ENCODE results near the gene CC2D2B. TPM values are rescaled to one million over a fixed set of nuclear protein-coding genes. Genes with fewer than 3 reads are reported as not detected.
A peak's percentile ranks its signal among the peaks of the same experiment; 100 is the strongest.

CC2D2B gene, protein sequence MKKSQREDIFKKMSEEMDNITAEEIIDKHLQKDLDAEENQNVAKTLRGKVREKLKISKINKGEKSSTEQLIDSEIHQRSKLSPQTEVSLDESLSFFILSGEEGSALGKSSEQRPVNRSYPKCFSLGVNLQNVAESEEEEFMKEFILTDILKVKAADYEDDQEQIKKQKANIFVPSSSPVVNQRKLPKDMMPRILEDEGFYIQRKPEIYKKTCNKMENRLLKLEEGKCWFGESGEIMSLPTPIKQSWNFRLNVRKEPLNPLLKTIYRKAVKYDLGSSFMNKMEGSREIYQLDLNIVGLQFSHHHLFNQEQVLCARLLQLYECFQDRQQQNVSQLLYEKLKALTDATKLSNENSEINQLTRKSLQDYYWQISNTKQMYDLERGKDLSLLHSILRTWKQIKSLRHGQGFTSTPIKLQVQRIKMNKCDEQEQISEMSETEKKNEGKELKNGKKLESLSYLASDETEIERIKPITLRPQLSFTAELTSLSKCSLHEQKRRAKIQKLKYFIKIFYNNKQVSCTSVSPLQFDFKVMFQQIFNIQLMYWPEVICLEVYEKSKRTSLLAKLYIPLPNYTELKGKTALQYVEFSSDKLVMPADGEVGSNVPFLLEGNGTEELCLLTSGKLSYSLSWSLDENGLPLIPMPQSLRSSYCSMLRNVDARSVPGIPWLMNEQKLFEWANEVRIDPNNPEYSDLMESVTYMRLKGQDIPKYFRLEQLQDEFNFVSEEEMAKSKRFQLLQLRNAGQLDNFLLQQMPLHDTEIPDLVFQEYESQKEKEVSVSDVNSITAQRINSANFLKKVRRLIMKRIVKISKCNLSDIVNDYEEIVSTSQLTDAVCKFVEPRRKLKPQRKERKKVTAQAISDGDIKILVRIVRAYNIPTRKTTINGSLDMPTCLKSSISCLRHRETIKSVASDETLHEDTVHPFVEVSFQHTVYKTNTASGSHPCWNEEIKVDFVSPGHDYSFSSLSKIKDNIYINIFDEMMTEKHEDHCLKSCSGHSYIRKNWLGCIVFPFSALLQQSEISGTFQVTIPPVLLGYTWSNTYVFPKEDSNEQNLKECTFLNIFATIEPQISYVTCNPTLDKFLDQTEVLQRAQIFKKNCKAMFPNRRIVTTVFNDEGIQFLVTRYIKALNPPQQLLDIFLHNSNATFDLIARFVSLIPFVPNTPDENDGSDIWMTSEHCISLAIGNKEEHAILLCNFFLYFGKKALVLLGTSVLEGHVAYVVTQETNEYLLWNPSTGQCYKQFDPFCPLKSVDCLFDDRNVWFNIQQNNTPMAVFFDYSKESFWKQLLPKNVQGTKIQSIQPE (N-terminal part only)
- total RNA-seq (2022) (not detected in 2 replicates), Bru-seq, nascent RNA (percentile 11 among the genes with signal in this experiment), BruChase-seq, experiment 1, labeled RNA remaining after a 6-hour chase (percentile 8 among the genes with signal in this experiment), BruChase-seq, experiment 2, labeled RNA remaining after a 2-hour chase (percentile 14 among the genes with signal in this experiment)
- long read RNA-seq, partial matches to known transcripts = 2 of 3 reads
- long read RNA-seq, other reads (novel, unspliced or antisense) = 1 of 3 reads

DNA sequence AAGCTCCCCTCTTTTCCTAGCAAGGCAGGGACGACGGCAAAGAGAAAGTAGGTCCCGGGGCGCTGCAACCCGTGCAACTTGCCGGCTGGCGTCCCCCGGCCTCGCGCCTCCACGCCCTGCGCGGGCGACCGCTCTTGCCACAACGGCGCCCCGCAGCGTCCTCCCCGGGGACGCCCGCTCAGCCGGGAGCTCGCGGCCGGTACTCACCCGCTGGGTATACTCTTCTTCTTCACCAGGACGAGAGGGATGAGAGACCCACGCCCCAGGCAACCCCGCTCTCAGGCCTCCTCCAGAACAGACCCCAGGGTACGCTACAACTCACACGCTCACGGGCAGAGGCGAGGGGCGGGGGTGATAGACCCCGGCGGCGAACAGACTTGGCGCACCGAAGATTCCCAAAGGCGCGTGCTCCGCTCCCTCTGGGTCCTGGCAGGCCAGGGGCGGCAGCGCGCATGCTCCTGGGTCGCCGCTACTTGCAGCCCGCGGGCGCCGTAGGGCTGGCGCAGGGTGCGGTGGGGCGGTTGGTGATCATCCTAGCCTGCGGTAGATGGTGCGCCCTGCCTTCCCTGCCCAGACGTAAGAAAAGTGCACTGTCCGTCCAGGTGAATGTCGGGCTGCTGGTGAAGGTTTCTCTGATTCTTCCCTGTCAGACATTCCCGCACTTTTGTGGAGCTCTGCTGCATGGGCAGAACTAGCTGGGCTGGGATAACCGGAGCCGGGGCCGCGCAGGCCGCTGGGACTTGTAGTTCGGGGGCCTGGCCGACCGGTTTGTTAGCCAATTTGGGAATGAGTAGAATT lies at the start of gene CC2D2B:
Gene CC2D2B (plus strand): TSS at position 520 of the 798 bp plus-strand sequence. CDS start 3,349 bp downstream, outside the sequence.
- peak within 1 kb of the TSS; percentile 59 for H3K27ac Mint-ChIP-seq (ENCODE audit: low read depth, unreplicated experiment)
- intact Hi-C loops (cut with micrococcal nuclease) = loop anchor here (1.0 kb wide), 1 partner anchor 213 kb away; no protein-coding TSS in a partner anchor
- H3K4me1 Mint-ChIP-seq (ENCODE audit: insufficient read depth, unreplicated experiment) = peaks cover 17% of the 10 kb centered on the region
- no TSS peak for BruUV-seq (replicated peaks)
- POLR2A ChIA-PET = interaction anchor here (0.6 to 2.1 kb wide), 8 partner anchors 17 to 926 kb away, joined by 3 to 14 read pairs (median 4); partner anchors contain the start of genes TCTN3 and ZNF518A
- H3K36me3 Mint-ChIP-seq (ENCODE audit: insufficient read depth, unreplicated experiment) = no peaks in the 10 kb centered on the region
- CTCF ChIA-PET = interaction anchor here (0.6 to 1.6 kb wide), 12 partner anchors 12 to 462 kb away, joined by 3 to 11 read pairs (median 4); partner anchors contain the start of gene TCTN3
- H3K4me3 Mint-ChIP-seq (ENCODE audit: unreplicated experiment) = peak within 1 kb of the TSS; percentile 92
- TF ChIP-seq, protein P1, sequence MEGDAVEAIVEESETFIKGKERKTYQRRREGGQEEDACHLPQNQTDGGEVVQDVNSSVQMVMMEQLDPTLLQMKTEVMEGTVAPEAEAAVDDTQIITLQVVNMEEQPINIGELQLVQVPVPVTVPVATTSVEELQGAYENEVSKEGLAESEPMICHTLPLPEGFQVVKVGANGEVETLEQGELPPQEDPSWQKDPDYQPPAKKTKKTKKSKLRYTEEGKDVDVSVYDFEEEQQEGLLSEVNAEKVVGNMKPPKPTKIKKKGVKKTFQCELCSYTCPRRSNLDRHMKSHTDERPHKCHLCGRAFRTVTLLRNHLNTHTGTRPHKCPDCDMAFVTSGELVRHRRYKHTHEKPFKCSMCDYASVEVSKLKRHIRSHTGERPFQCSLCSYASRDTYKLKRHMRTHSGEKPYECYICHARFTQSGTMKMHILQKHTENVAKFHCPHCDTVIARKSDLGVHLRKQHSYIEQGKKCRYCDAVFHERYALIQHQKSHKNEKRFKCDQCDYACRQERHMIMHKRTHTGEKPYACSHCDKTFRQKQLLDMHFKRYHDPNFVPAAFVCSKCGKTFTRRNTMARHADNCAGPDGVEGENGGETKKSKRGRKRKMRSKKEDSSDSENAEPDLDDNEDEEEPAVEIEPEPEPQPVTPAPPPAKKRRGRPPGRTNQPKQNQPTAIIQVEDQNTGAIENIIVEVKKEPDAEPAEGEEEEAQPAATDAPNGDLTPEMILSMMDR (IDR thresholded peaks at IDR 0.05; ENCODE audit: unreplicated experiment) = peak; percentile 16
- H3K27me3 Mint-ChIP-seq (ENCODE audit: insufficient read depth, unreplicated experiment) = no peaks in the 10 kb centered on the region
- DNase-seq (ENCODE audit: unreplicated experiment) = peak; percentile 81
- H3K9me3 Mint-ChIP-seq (ENCODE audit: unreplicated experiment) = no peaks in the 10 kb centered on the region

DNA sequence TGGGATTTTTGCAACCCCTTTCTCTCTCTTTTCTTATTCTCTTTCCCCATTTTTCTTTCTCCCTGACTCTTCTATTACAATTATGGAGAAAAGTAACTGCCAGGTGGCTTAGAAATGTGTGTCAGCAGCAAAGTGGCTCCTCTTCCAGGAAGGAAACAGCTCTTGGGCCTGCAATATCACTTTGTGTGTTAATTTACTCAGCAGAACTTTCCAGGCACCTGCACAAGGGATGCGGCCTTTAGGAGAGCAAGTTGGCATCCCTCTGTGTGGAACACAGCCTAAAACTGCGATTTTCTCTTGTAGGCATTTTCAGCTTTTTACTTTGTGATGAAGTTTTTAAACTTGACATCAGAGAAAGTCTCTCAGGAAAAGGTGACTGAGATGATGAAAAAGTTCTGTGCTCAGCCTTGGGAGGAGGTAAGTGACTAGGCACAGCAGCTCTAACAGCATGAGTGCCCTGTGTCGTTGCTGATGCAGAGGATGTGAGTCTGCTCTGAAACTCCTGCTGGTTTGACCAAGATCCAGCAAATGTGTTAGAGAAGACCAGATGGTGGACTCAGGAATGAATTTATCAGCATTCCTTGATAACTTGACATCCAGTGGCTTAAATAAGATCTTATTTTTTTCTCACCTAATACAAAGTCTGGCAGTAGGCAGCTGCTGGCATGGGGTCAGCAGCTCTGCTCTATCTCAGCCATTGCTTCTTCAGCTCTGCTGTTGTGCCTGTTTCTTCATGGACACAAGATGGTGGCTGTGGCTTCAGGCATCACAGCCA lies 47.4 kb upstream of the CC2D2B start:
- BruUV-seq (replicated peaks) = no TSS peak
- Mint-ChIP-seq H3K27me3 (ENCODE audit: insufficient read depth, unreplicated experiment) (no peaks in the 10 kb centered on the region), H3K9me3 (ENCODE audit: unreplicated experiment) (no peaks in the 10 kb centered on the region), H3K27ac (ENCODE audit: low read depth, unreplicated experiment) (no peak overlapping the region), H3K4me1 (ENCODE audit: insufficient read depth, unreplicated experiment) (peaks cover 4% of the 10 kb centered on the region), H3K4me3 (ENCODE audit: unreplicated experiment) (no peak overlapping the region), H3K36me3 (ENCODE audit: insufficient read depth, unreplicated experiment) (no peaks in the 10 kb centered on the region)
- POLR2A ChIA-PET = no interaction called here
- no peak for DNase-seq (ENCODE audit: unreplicated experiment)
- CTCF ChIA-PET = interaction anchor here (0.6 to 2.1 kb wide), 2 partner anchors 167 to 259 kb away, joined by 4 to 11 read pairs; partner anchors contain the start of gene TCTN3
- TF ChIP-seq, protein P1 (IDR thresholded peaks at IDR 0.05; ENCODE audit: unreplicated experiment) = no peak
- intact Hi-C loops (cut with micrococcal nuclease) = no loop called here

DNA sequence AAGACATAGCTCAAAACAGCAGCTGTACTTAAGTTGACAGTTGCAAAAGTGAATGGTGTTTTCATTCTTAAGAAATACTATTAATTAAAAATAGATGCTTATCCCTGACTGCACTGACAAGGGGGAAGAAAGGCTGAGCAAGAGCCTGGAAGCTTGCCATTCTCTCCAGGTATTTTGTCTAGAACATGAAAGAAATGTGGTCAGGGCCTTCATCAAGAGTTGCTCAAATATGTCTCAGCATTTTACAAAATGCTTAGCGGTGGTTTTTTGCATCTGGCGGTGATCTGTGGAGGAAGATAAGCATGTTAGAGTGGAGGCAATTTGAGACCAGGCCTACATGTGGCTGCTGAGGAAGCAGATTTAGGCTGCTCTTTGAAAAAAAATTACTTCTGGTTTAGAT lies 46.4 kb upstream of the CC2D2B start:
- H3K4me3 Mint-ChIP-seq (ENCODE audit: unreplicated experiment) = no peak overlapping the region
- peaks cover 4% of the 10 kb centered on the region for H3K4me1 Mint-ChIP-seq (ENCODE audit: insufficient read depth, unreplicated experiment)
- POLR2A ChIA-PET = no interaction called here
- DNase-seq (ENCODE audit: unreplicated experiment) = no peak
- H3K27me3 Mint-ChIP-seq (ENCODE audit: insufficient read depth, unreplicated experiment) = no peaks in the 10 kb centered on the region
- no peaks in the 10 kb centered on the region for H3K9me3 Mint-ChIP-seq (ENCODE audit: unreplicated experiment)
- H3K27ac Mint-ChIP-seq (ENCODE audit: low read depth, unreplicated experiment) = no peak overlapping the region
- H3K36me3 Mint-ChIP-seq (ENCODE audit: insufficient read depth, unreplicated experiment) = no peaks in the 10 kb centered on the region
- intact Hi-C loops (cut with micrococcal nuclease) = no loop called here
- no TSS peak for BruUV-seq (replicated peaks)
- CTCF ChIA-PET = interaction anchor here (0.6 to 2.1 kb wide), 4 partner anchors 19 to 355 kb away, joined by 3 to 11 read pairs (median 3); partner anchors contain the start of gene TCTN3
- TF ChIP-seq, protein P1 (IDR thresholded peaks at IDR 0.05; ENCODE audit: unreplicated experiment) = no peak
